Cardiac muscle cell (in vitro differentiated cells and primary cell): ENCODE measurements around the gene CDC42. TPM values are rescaled to one million over a fixed set of nuclear protein-coding genes. Genes with fewer than 3 reads are reported as not detected.

Experiments used
- DNase-seq, 2 donors: peaks; one replicate each; pipeline versions ENCODE4 v3.0.0 to v3.0.0-alpha.2; 2010 to 2017; ENCODE audit warnings: low read depth in 1 of 2, low spot score in 1 of 2
- H3K27ac ChIP-seq: fragments of 200-600 bp; sonication (generic); 2 replicates; pipeline ENCODE4 v1.5.1; 2016
- H3K27me3 ChIP-seq: fragments of 200-600 bp; sonication (generic); 2 replicates; pipeline ENCODE4 v1.6.0; 2016; ENCODE audit warnings: control low read depth
- H3K36me3 ChIP-seq: fragments of 200-600 bp; sonication (generic); 2 replicates; pipeline ENCODE4 v1.5.1; 2016; ENCODE audit warnings: control low read depth
- H3K4me1 ChIP-seq: fragments of 200-600 bp; sonication (generic); 2 replicates; pipeline ENCODE4 v1.8.1; 2017; ENCODE audit warnings: low read depth, mild to moderate bottlenecking, mixed run types
- H3K4me3 ChIP-seq: fragments of 200-600 bp; sonication (generic); 2 replicates; pipeline ENCODE4 v1.5.1; 2016; ENCODE audit warnings: mild to moderate bottlenecking
- H3K9me3 ChIP-seq: fragments of 200-600 bp; sonication (generic); 2 replicates; pipeline ENCODE4 v1.5.1; 2017; ENCODE audit warnings: low read depth, mild to moderate bottlenecking, control low read depth
- polyA plus RNA-seq: library from polyadenylated mRNA; unstranded; fragments of >200 nt; fragmentation: Nextera tagmentation; extraction: Ambion mirVana; gene quantifications from 2 replicates; pipeline ENCODE4 v1.2.1, GENCODE V29; 2016
- total RNA-seq: library from RNA; depleted of rRNA; stranded (reverse); fragments of >200 nt; gene quantifications from 2 replicates; pipeline ENCODE4 v1.2.3, GENCODE V29; 2016
- TF ChIP-seq, protein P1 (sequence below): IDR thresholded peaks from 2 replicates; pipeline ENCODE4 v1.5.1; 2012; ENCODE audit warnings: low read depth, mild to moderate bottlenecking, low read length

CDC42 gene
- total and polyA plus RNA-seq, 2 experiments from 2014 or later: 72.0 to 140 TPM

DNA sequence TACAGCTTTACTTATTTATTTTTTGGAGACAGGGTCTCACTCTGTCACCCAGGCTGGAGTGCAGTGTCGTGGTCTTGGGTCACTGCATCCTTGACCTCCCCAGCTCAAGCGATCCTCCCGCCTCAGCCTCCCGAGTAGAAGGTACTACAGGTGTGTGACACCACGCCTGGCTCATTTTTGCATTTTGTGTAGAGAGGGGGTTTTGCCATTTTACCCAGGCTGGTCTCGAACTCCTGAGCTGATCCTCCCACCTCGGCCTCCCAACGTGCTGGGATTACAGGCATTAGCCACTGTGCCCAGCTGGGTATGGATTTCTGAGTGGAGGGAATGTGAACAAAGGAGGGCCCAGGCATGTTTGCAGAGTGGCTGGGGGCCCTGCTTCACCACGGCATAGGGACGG is 46.2 kb downstream of the CDC42 start:
- TF ChIP-seq, protein P1, sequence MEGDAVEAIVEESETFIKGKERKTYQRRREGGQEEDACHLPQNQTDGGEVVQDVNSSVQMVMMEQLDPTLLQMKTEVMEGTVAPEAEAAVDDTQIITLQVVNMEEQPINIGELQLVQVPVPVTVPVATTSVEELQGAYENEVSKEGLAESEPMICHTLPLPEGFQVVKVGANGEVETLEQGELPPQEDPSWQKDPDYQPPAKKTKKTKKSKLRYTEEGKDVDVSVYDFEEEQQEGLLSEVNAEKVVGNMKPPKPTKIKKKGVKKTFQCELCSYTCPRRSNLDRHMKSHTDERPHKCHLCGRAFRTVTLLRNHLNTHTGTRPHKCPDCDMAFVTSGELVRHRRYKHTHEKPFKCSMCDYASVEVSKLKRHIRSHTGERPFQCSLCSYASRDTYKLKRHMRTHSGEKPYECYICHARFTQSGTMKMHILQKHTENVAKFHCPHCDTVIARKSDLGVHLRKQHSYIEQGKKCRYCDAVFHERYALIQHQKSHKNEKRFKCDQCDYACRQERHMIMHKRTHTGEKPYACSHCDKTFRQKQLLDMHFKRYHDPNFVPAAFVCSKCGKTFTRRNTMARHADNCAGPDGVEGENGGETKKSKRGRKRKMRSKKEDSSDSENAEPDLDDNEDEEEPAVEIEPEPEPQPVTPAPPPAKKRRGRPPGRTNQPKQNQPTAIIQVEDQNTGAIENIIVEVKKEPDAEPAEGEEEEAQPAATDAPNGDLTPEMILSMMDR: no peak
- Histone ChIP-seq H3K4me3 (no peak overlapping the region), H3K4me1 (no peaks in the 10 kb centered on the region), H3K27me3 (no peaks in the 10 kb centered on the region), H3K9me3 (no peaks in the 10 kb centered on the region), H3K27ac (no peak overlapping the region), H3K36me3 (peaks cover 26% of the 10 kb centered on the region)
- DNase-seq: no peak

DNA sequence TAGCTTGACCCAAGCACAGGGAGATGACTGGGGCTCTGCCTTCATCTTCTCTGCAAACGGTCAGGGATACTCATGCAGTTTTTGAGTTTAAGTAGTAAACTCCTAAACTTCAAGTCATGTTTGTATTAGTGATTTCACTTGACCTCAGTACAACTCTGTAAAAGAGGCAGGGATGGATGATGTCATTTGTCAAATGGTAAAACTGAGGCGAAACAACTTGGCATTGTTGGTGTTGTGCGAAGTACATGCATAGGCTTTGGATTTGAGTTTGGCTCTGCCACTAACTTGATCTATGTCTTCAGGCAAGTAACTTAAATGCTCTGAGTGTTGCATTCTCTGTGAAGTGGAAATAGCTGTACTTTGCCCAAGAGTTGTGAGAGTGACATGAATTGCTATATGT is 47.7 kb downstream of the CDC42 start:
- TF ChIP-seq, protein P1: no peak
- no peaks in the 10 kb centered on the region for H3K4me1 ChIP-seq
- no peak overlapping the region for H3K4me3 ChIP-seq
- no peaks in the 10 kb centered on the region for H3K27me3 ChIP-seq
- no peak for DNase-seq
- peaks cover 26% of the 10 kb centered on the region for H3K36me3 ChIP-seq
- H3K9me3 ChIP-seq: no peaks in the 10 kb centered on the region
- no peak overlapping the region for H3K27ac ChIP-seq

DNA sequence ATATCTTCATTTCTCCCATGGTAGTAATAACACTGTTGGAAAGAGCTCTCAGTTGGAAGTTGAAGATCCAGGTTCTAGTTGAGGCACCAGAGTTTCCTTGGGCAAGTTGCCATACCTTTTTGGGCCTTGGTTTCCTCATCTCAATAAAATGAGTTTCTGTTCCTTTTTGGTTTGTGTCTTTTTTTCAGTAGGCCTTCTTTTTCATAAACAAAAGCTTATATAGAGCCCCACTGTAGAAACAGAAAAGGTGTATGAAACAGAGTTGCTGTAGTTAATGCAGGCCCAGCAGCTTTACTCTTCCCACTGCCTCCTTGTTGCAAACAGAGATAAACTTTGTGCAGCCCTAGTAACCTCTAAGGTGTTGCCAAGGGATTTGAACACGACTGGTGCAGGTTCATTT is 48.7 kb downstream of the CDC42 start:
- H3K27me3 ChIP-seq: no peaks in the 10 kb centered on the region
- H3K9me3 ChIP-seq: no peaks in the 10 kb centered on the region
- no peak overlapping the region for H3K4me3 ChIP-seq
- H3K4me1 ChIP-seq: no peaks in the 10 kb centered on the region
- TF ChIP-seq, protein P1: no peak
- peaks cover 25% of the 10 kb centered on the region for H3K36me3 ChIP-seq
- H3K27ac ChIP-seq: no peak overlapping the region
- DNase-seq: no peak

DNA sequence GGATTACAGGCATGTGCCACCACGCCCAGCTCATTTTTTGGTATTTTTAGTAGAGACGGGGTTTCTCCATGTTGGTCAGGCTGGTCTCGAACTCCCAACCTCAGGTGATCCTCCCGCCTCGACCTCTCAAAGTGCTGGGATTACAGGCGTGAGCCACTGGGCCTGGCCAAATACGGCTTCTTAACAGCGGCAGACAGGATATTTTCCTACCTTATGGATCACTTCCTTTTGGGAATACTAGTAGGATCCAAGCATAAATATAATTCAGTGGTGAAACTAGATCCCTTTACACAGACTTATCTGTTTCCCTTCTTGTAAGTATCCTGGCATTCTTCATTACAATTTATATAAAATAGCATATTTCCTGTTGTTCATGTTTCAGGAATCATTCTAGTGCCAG is 49.5 kb downstream of the CDC42 start:
- TF ChIP-seq, protein P1: no peak
- H3K4me1 ChIP-seq: no peaks in the 10 kb centered on the region

DNA sequence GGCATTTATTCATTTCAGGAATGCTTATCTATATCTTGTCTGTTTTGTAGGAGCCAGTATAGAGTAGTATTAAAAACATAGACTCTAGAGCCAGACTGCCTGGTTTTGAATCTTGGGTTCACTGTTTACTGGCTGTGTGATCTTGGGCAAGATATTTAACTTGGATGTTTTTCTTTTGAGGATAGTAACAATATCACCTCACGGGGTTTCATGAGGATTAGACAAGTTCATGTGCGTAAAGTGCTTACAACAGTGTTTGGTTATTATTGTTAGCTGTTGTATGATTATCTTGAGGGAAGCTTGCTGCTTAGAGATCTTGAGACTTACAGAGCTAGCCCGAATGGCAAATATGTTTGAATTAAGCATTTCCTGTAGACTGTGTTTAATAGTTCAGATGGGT is 50.2 kb downstream of the CDC42 start:
- no peak overlapping the region for H3K27ac ChIP-seq
- H3K4me1 ChIP-seq: no peaks in the 10 kb centered on the region
- no peak for DNase-seq
- H3K36me3 ChIP-seq: peaks cover 15% of the 10 kb centered on the region
- TF ChIP-seq, protein P1: no peak
- H3K9me3 ChIP-seq: no peaks in the 10 kb centered on the region
- no peak overlapping the region for H3K4me3 ChIP-seq
- H3K27me3 ChIP-seq: no peaks in the 10 kb centered on the region

More for the DNA sequence above, 49.5 kb downstream of the CDC42 start:
- peaks cover 18% of the 10 kb centered on the region for H3K36me3 ChIP-seq
- no peak for DNase-seq
- no peak overlapping the region for H3K4me3 ChIP-seq
- no peaks in the 10 kb centered on the region for H3K27me3 ChIP-seq
- no peaks in the 10 kb centered on the region for H3K9me3 ChIP-seq
- H3K27ac ChIP-seq: no peak overlapping the region

DNA sequence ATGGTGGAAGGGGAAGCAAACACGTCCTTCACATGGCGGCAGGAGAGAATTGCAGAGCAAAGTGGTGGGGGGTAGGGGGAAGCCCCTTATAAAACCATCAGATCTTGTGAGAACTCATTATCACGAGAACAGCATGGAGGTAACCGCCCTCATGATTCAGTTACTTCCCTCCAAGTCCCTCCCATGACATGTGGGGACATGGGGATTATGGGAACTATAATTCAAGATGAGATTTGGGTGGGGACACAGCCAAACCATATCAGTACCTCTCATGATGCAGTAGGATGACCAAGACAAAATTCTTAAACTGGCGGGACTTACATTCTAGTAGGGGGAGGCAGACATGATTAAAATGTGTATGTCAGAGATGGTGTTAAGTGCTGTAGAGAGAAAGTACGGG is 51.6 kb downstream of the CDC42 start:
- no peak for DNase-seq
- Histone ChIP-seq H3K36me3 (peaks cover 1% of the 10 kb centered on the region), H3K4me1 (no peaks in the 10 kb centered on the region), H3K4me3 (no peak overlapping the region), H3K9me3 (no peaks in the 10 kb centered on the region), H3K27me3 (no peaks in the 10 kb centered on the region), H3K27ac (no peak overlapping the region)
- TF ChIP-seq, protein P1: no peak
